ENCODE measurements around the gene DERL3.

Gene DERL3

GRCh38 chr22:23847991-23848864 lies 9.4 kb upstream of the DERL3 start:
- in situ Hi-C loops (cut with MboI; ENCODE audit: low sequenced_read_pairs), result no loop called here

GRCh38 chr22:23847310-23847920 lies 8.6 kb upstream of the DERL3 start:
- in situ Hi-C loops (cut with MboI; ENCODE audit: low sequenced_read_pairs), result no loop called here

GRCh38 chr22:23846081-23846469 lies 7.3 kb upstream of the DERL3 start:
- in situ Hi-C loops (cut with MboI; ENCODE audit: low sequenced_read_pairs), result no loop called here

GRCh38 chr22:23845265-23846080 lies 6.7 kb upstream of the DERL3 start:
- in situ Hi-C loops (cut with MboI; ENCODE audit: low sequenced_read_pairs), result no loop called here

- in situ Hi-C loops (cut with MboI; ENCODE audit: low sequenced_read_pairs), result no loop called here
These were observed 6.0 kb upstream of the DERL3 start for GRCh38 chr22:23844739-23845202.

GRCh38 chr22:23842599-23842998 lies 3.8 kb upstream of the DERL3 start:
- in situ Hi-C loops (cut with MboI; ENCODE audit: low sequenced_read_pairs), result no loop called here

GRCh38 chr22:23841736-23842445 lies 3.1 kb upstream of the DERL3 start:
- in situ Hi-C loops (cut with MboI; ENCODE audit: low sequenced_read_pairs), result no loop called here

GRCh38 chr22:23841292-23841691 lies 2.5 kb upstream of the DERL3 start:
- in situ Hi-C loops (cut with MboI; ENCODE audit: low sequenced_read_pairs), result no loop called here

GRCh38 chr22:23840026-23840425 lies 1.2 kb upstream of the DERL3 start:
- in situ Hi-C loops (cut with MboI; ENCODE audit: low sequenced_read_pairs), result no loop called here

GRCh38 chr22:23837911-23838680 lies 710 bp downstream of the DERL3 start:
- in situ Hi-C loops (cut with MboI; ENCODE audit: low sequenced_read_pairs), result no loop called here

GRCh38 chr22:23837496-23837859 lies 1.3 kb downstream of the DERL3 start:
- in situ Hi-C loops (cut with MboI; ENCODE audit: low sequenced_read_pairs), result no loop called here

- in situ Hi-C loops (cut with MboI; ENCODE audit: low sequenced_read_pairs), result no loop called here
These were observed 1.9 kb downstream of the DERL3 start for GRCh38 chr22:23836692-23837495.

- in situ Hi-C loops (cut with MboI; ENCODE audit: low sequenced_read_pairs), result no loop called here
These were observed 2.5 kb downstream of the DERL3 start for GRCh38 chr22:23836281-23836680.

GRCh38 chr22:23835484-23836144 lies 3.2 kb downstream of the DERL3 start:
- in situ Hi-C loops (cut with MboI; ENCODE audit: low sequenced_read_pairs), result no loop called here

- in situ Hi-C loops (cut with MboI; ENCODE audit: low sequenced_read_pairs), result no loop called here
These were observed 3.9 kb downstream of the DERL3 start for GRCh38 chr22:23834793-23835483.

- in situ Hi-C loops (cut with MboI; ENCODE audit: low sequenced_read_pairs), result no loop called here
These were observed 4.4 kb downstream of the DERL3 start for GRCh38 chr22:23834406-23834792.

GRCh38 chr22:23833911-23834317 lies 4.9 kb downstream of the DERL3 start:
- in situ Hi-C loops (cut with MboI; ENCODE audit: low sequenced_read_pairs), result no loop called here

- in situ Hi-C loops (cut with MboI; ENCODE audit: low sequenced_read_pairs), result no loop called here
These were observed 5.6 kb downstream of the DERL3 start for GRCh38 chr22:23833017-23833751.
